Breast epithelium (tissue), 3 donors: ENCODE results near the gene GP1BA.

ENCODE experiments used
- POLR2A ChIP-seq: fragments of 450-650 bp; IDR thresholded peaks from one replicate; pipeline ENCODE4 v1.6.1; 2016; ENCODE audit warnings: antibody characterized with exemption, mild to moderate bottlenecking, moderate library complexity
- TF ChIP-seq, protein P1 (sequence below), 3 donors: fragments of 450-650 bp; IDR thresholded peaks; one replicate each; pipeline ENCODE4 v1.5.1; 2016 to 2017; ENCODE audit warnings: antibody characterized with exemption in 3 of 3, mild to moderate bottlenecking in 3 of 3, moderate library complexity in 3 of 3

DNA sequence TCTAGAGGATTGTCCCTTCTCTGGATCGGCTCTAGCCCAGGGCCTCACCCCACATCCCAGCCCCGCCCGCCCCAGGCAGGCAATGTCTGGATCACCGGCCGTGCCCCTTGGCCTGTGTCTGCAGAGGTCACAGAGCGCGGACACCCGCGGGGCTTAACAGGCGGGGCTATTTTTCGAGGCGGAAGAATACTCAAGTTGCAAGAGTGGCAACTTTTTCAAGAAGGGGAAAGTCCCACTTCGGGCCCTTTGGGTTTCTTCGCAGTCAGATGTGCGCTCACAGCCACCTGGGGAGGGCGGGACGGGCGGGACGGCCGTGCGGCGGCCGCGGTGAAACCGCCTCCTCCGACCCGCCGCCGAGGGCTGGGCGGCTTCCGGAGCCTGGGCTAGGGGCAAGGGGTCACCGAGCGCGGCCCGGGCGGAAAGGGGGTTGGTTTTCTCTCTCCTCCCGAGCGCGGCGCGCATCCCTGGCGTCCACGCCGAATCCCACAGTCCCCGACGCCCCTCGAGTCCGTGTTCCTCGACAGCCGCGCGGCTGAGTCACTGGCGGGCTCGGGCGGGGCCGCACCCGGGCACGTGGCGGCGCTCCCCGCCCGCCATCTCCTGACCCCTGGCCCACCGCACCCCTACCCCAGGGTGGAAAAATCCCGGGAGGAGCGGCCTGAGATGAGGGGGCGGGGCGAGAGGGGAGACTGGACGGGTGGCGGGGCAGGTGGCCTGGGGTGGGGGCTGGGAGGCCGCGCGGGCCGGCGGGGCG lies 17.4 kb downstream of the GP1BA start:
- TF ChIP-seq, protein P1, sequence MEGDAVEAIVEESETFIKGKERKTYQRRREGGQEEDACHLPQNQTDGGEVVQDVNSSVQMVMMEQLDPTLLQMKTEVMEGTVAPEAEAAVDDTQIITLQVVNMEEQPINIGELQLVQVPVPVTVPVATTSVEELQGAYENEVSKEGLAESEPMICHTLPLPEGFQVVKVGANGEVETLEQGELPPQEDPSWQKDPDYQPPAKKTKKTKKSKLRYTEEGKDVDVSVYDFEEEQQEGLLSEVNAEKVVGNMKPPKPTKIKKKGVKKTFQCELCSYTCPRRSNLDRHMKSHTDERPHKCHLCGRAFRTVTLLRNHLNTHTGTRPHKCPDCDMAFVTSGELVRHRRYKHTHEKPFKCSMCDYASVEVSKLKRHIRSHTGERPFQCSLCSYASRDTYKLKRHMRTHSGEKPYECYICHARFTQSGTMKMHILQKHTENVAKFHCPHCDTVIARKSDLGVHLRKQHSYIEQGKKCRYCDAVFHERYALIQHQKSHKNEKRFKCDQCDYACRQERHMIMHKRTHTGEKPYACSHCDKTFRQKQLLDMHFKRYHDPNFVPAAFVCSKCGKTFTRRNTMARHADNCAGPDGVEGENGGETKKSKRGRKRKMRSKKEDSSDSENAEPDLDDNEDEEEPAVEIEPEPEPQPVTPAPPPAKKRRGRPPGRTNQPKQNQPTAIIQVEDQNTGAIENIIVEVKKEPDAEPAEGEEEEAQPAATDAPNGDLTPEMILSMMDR (IDR thresholded peaks at IDR 0.05): no peak
- no peak for TF ChIP-seq POLR2A
